Heart left ventricle (tissue), 13 donors: ENCODE data around the gene WFDC8.
A peak's percentile ranks its signal among the peaks of the same experiment; 100 is the strongest.

Experiments used
- CTCF ChIP-seq, 12 donors: fragments of 200-600 bp; sonication (generic) in 4 of 12; IDR thresholded peaks; one replicate each; pipeline versions ENCODE4 v1.5.0 to v1.8.0; 2018 to 2022; ENCODE audit warnings: antibody characterized with exemption in 12 of 12, mild to moderate bottlenecking in 5 of 12
- POLR2A ChIP-seq, 2 donors: fragments of 450-650 bp; IDR thresholded peaks; one replicate each; pipeline ENCODE4 v1.6.1; 2017; ENCODE audit warnings: antibody characterized with exemption in 2 of 2, mild to moderate bottlenecking in 2 of 2, moderate library complexity in 2 of 2
- donor health status: ischemic (EF 13 %, LVEDD 7.1; RV severe dilation, severe dysfunction).
- donor health status: DM: no; HTN: yes; CAD: no.
- donor health status: DM: no; HTN: no; CAD: no.
- donor health status: ischemic (EF 25% LVEDD 6.9; RV normal size, moderate dysfunction).
- donor health status: ischemic (EF 25% LVEDD 5.7; RV mildly dilated, moderate dysfunction).
- donor health status: ischemic (EF 35%, LVEDD 5.7; RV mildly dilated, moderate dysfunction).
- donor health status: nonischemic (EF 11% LVEDD 7.7; RV severe dilation, severe dysfunction).
- donor health status: DM: yes; HTN: yes; CAD: no.
- donor health status: PGD.
- donor health status: ischemic (EF 29% LVEDD 5.4; RV normal size, mild dysfunction).
- donor health status: nonischemic (EF 23%, LVEDD 6.1; RV moderate dilation, normal function).

GRCh38 chr20:45545754-45546453, 33.2 kb downstream of the WFDC8 start:
- TF ChIP-seq CTCF (IDR thresholded peaks at IDR 0.05) (peak in 8 of 12 donors; percentile 6 to 41 (median 24)), POLR2A (IDR thresholded peaks at IDR 0.05) (no peak)
